HepG2 (cell line): ENCODE measurements around the gene ZNF804A. TPM values are rescaled to one million over a fixed set of nuclear protein-coding genes. Genes with fewer than 3 reads are reported as not detected.

Experiments used
- ATAC-seq: fragments of 200-7000 bp; cut with Tn5 transposase; 3 replicates; pipeline ENCODE4 v1.9.1; 2020; ENCODE audit warnings: mild to moderate bottlenecking, moderate library complexity
- BruUV-seq: library from RNA; stranded (reverse); fragments of 400-500 nt; replicated peaks from 2 replicates; lab custom pipeline; 2021; lab: Mats Ljungman, UMichigan
- CTCF ChIA-PET: fragments of 300-600 bp; formaldehyde crosslinking; extraction: SDS; loops from one replicate; lab custom pipeline; 2021; ENCODE audit warnings: low total read pairs, inconsistent platforms, low intra/inter-chr PET ratio; lab: Yijun Ruan, JAX
- POLR2A ChIA-PET: fragments of 350-600 bp; sonication (Branson Sonifier 250); formaldehyde crosslinking; loops from one replicate; lab custom pipeline; 2020; ENCODE audit warnings: antibody characterized with exemption, inconsistent platforms; lab: Yijun Ruan, JAX
- DNase-seq: peaks from one replicate; pipeline ENCODE4 v3.0.0-alpha.2; 2015; ENCODE audit warnings: low spot score
- FAIRE-seq: peaks from 3 replicates; lab custom pipeline; 2011; peaks lifted over from hg19 to GRCh38; lab: Jason Lieb, UNC
- H2AFZ ChIP-seq: one replicate; pipeline ENCODE4 v1.6.1; 2011; ENCODE audit warnings: low read length, inconsistent platforms
- H3K27ac ChIP-seq: fragments of 300-600 bp; 3 replicates; pipeline ENCODE4 v1.8.0; 2011; ENCODE audit warnings: mixed run types, mild to moderate bottlenecking, mixed read lengths, low read length, inconsistent platforms; ENCODE audit not compliant: insufficient read depth; ENCODE audit errors: extremely low read length
- H3K27me3 ChIP-seq, 2 experiments: fragments of 200-600 bp in 1 of 2; 2 replicates in 1 of 2; 3 replicates in 1 of 2; pipeline versions ENCODE4 v1.6.0 to v1.8.0; 2011; ENCODE audit warnings: low read length in 2 of 2, mild to moderate bottlenecking in 2 of 2, moderate library complexity in 2 of 2, inconsistent platforms in 1 of 2; ENCODE audit not compliant: insufficient read depth in 2 of 2, control insufficient read depth in 1 of 2
- H3K36me3 ChIP-seq, 2 experiments: fragments of 200-600 bp in 1 of 2; replicated peaks in 1 of 2; 2 replicates in 1 of 2; 3 replicates in 1 of 2; pipeline versions ENCODE4 v1.5.1 to v1.8.0; 2011; ENCODE audit warnings: low read length in 2 of 2, inconsistent platforms in 1 of 2; ENCODE audit not compliant: insufficient read depth in 2 of 2, control insufficient read depth in 1 of 2
- H3K4me1 ChIP-seq: 2 replicates; pipeline ENCODE4 v1.5.1; 2012; ENCODE audit warnings: low read length, inconsistent platforms; ENCODE audit not compliant: insufficient read depth
- H3K4me2 ChIP-seq: 2 replicates; pipeline ENCODE4 v1.6.0; 2011; ENCODE audit warnings: low read depth, low read length, inconsistent platforms
- H3K4me3 ChIP-seq, 3 experiments: fragments of 200-600 bp in 1 of 3; sonication (generic), shearing (Covaris generic) in 1 of 3; replicated peaks in 1 of 3; 2 replicates each; pipeline ENCODE4 v1.5.1; 2011 to 2016; ENCODE audit warnings: low read length in 3 of 3, inconsistent platforms in 2 of 3, low read depth in 2 of 3, mild to moderate bottlenecking in 2 of 3, control low read depth in 1 of 3, mixed read lengths in 1 of 3; ENCODE audit not compliant: insufficient read depth in 1 of 3
- H3K79me2 ChIP-seq: one replicate; pipeline ENCODE4 v1.6.1; 2011; ENCODE audit warnings: low read length, inconsistent platforms; ENCODE audit not compliant: insufficient read depth
- H3K9ac ChIP-seq: 2 replicates; pipeline ENCODE4 v1.6.0; 2011; ENCODE audit warnings: mild to moderate bottlenecking, low read depth, low read length, inconsistent platforms; ENCODE audit not compliant: insufficient read depth
- H3K9me3 ChIP-seq: 2 replicates; pipeline ENCODE4 v1.5.1; 2012; ENCODE audit warnings: mild to moderate bottlenecking, low read length
- H4K20me1 ChIP-seq: 2 replicates; pipeline ENCODE4 v1.6.0; 2011; ENCODE audit warnings: inconsistent platforms, mild to moderate bottlenecking, low read length, moderate library complexity; ENCODE audit not compliant: insufficient read depth
- CEBPB ChIP-seq: IDR thresholded peaks from 2 replicates; pipeline ENCODE4 v1.6.1; 2011; ENCODE audit warnings: low read depth, low read length, improper control_type of control experiment, borderline replicate concordance
- HNRNPLL ChIP-seq: fragments of 200-400 bp; formaldehyde crosslinking; IDR thresholded peaks from 2 replicates; pipeline ENCODE4 v1.6.1; 2017; ENCODE audit warnings: mild to moderate bottlenecking, low read depth, low read length; ENCODE audit not compliant: poor library complexity, severe bottlenecking
- HOXA3 ChIP-seq: sonication (generic); formaldehyde crosslinking; IDR thresholded peaks from 2 replicates; pipeline ENCODE4 v1.5.0; 2020; ENCODE audit warnings: missing genetic modification reagents
- HOXA7 ChIP-seq: sonication (generic); formaldehyde crosslinking; IDR thresholded peaks from 2 replicates; pipeline ENCODE4 v1.8.1; 2022; ENCODE audit warnings: mild to moderate bottlenecking, missing genetic modification reagents, moderate library complexity
- MED13 ChIP-seq: sonication (generic); formaldehyde crosslinking; IDR thresholded peaks from 2 replicates; pipeline ENCODE4 v1.5.0; 2020; ENCODE audit warnings: missing genetic modification reagents
- NCOR1 ChIP-seq: fragments of 200-600 bp; sonication (generic); IDR thresholded peaks from 2 replicates; pipeline ENCODE4 v1.7.0; 2017; ENCODE audit warnings: antibody characterized with exemption, low read length, borderline replicate concordance
- NFIB ChIP-seq: sonication (generic); formaldehyde crosslinking; IDR thresholded peaks from 2 replicates; pipeline ENCODE4 v1.9.0; 2021; ENCODE audit warnings: missing genetic modification reagents, mild to moderate bottlenecking, borderline replicate concordance
- PITX1 ChIP-seq: sonication (generic); formaldehyde crosslinking; IDR thresholded peaks from 2 replicates; pipeline ENCODE4 v1.5.1; 2020; ENCODE audit warnings: mild to moderate bottlenecking, missing genetic modification reagents
- RXRA ChIP-seq: sonication (generic); formaldehyde crosslinking; IDR thresholded peaks from 2 replicates; pipeline ENCODE4 v1.5.1; 2020; ENCODE audit warnings: missing genetic modification reagents
- SRSF4 ChIP-seq: fragments of 200-400 bp; formaldehyde crosslinking; IDR thresholded peaks from one replicate; pipeline ENCODE4 v1.6.1; 2018; ENCODE audit warnings: mild to moderate bottlenecking, low read depth, low read length, moderate library complexity; ENCODE audit not compliant: poor library complexity, severe bottlenecking
- ZBTB8A ChIP-seq: sonication (generic); formaldehyde crosslinking; IDR thresholded peaks from 2 replicates; pipeline ENCODE4 v1.4.0; 2020; ENCODE audit warnings: mild to moderate bottlenecking, low read depth, missing genetic modification reagents, borderline replicate concordance
- ZNF772 ChIP-seq: sonication (generic); formaldehyde crosslinking; IDR thresholded peaks from 2 replicates; pipeline ENCODE4 v1.5.0; 2020; ENCODE audit warnings: mild to moderate bottlenecking, missing genetic modification reagents
- ZNF891 ChIP-seq: sonication (generic); formaldehyde crosslinking; IDR thresholded peaks from 2 replicates; pipeline ENCODE4 v1.5.0; 2020; ENCODE audit warnings: mild to moderate bottlenecking, missing genetic modification reagents
- whole genome bisulfite sequencing: methylation state at CpG from one replicate; pipeline ENCODE4 v1.1.6; 2017; ENCODE audit warnings: low lambda C conversion rate; 5-methylcytosine and 5-hydroxymethylcytosine counted together
- in situ Hi-C: cut with HindIII; loops from 2 replicates; pipeline ENCODE4 v1.10.0; 2017; ENCODE audit warnings: low pct_unique_long_range_greater_than_20kb; ENCODE audit not compliant: extremely low pct_ligation_motif_present
- intact Hi-C: fragments of 100-400 bp; cut with micrococcal nuclease; formaldehyde crosslinking; loops from one replicate; pipeline ENCODE4 v1.10.0; 2022; ENCODE audit not compliant: unreplicated experiment
- polyA plus RNA-seq, 8 experiments: library from polyadenylated mRNA; depleted of rRNA in 3 of 8; stranded (reverse) in 7 of 8; unstranded in 1 of 8; fragments of >200 nt; fragmentation: Illumina TruSeq in 4 of 8; extraction: Trizol in 4 of 8; gene quantifications; 2 replicates each; pipeline versions ENCODE4 v1.2.1 to v1.2.3, GENCODE V29; 2011 to 2016; ENCODE audit warnings: low read depth in 4 of 8, missing spikeins in 1 of 8, mixed read lengths in 1 of 8; ENCODE audit not compliant: insufficient read depth in 1 of 8
- total RNA-seq, 5 experiments: library from RNA; depleted of rRNA; stranded (reverse); fragments of >200 nt; fragmentation: Illumina TruSeq; extraction: Trizol; gene quantifications; 2 replicates each; pipeline ENCODE4 v1.2.3, GENCODE V29; 2016; ENCODE audit warnings: low read depth in 1 of 5

Gene ZNF804A
- total and polyA plus RNA-seq, 2 of the 13 experiments (the other 11 are each of a cell fraction or from before 2014, with no cell fraction given): 0.07 to 0.09 TPM

DNA sequence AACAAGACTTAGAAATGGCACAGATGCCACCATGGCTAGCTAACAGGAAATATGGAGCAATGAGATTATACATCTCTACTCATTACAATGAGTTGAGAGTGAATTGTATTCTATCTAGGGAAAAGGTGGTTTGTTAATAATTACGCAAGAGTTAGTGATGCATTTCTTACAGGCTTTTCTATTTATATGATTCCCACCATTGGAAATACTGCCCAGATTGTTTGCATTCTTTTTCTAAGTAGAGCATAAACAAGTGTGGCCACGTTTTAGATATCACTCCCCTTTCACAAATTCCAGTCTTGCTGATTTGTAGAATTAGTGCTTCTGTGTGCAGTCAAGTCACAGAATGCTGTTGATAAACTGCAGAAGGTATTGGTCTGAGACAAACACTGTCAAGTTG, 56.6 kb downstream of the ZNF804A start:
- Histone ChIP-seq H3K4me3 (no peak overlapping the region), H4K20me1 (no peaks in the 10 kb centered on the region), H3K27ac (no peak overlapping the region), H2AFZ (no peak overlapping the region), H3K9ac (no peak overlapping the region), H3K79me2 (no peaks in the 10 kb centered on the region), H3K27me3 (no peaks in the 10 kb centered on the region), H3K9me3 (no peaks in the 10 kb centered on the region), H3K4me2 (no peak overlapping the region), H3K4me1 (no peaks in the 10 kb centered on the region), H3K36me3 (no peaks in the 10 kb centered on the region)
- CTCF ChIA-PET: no interaction called here
- in situ Hi-C loops (no loop called here), intact Hi-C loops (no loop called here)
- BruUV-seq: no TSS peak
- no peak for TF ChIP-seq PITX1
- no peak for TF ChIP-seq HOXA3 (CRISPR knock-in tag)
- no peak for TF ChIP-seq HOXA7
- TF ChIP-seq HNRNPLL: no peak
- TF ChIP-seq CEBPB: peak; percentile 68
- no peak for TF ChIP-seq ZBTB8A (CRISPR knock-in tag)
- TF ChIP-seq ZNF772 (CRISPR knock-in tag): no peak
- WGBS: 25% methylated on average over 2 of the region's 2 CpGs
- FAIRE-seq (no peak), ATAC-seq (no peak), DNase-seq (no peak)
- POLR2A ChIA-PET: no interaction called here

GRCh38 chr2:184677171-184677570, 78.8 kb downstream of the ZNF804A start:
- no peaks in the 10 kb centered on the region for H3K9me3 ChIP-seq
- H3K27me3 ChIP-seq: no peaks in the 10 kb centered on the region
- H4K20me1 ChIP-seq: no peaks in the 10 kb centered on the region
- BruUV-seq: no TSS peak
- no peak overlapping the region for H3K9ac ChIP-seq
- no peak overlapping the region for H2AFZ ChIP-seq
- FAIRE-seq (no peak), DNase-seq (no peak), ATAC-seq (no peak)
- intact Hi-C loops (no loop called here), in situ Hi-C loops (no loop called here)
- POLR2A ChIA-PET: no interaction called here
- no peaks in the 10 kb centered on the region for H3K79me2 ChIP-seq
- no peak overlapping the region for H3K4me2 ChIP-seq
- CTCF ChIA-PET: no interaction called here
- 16% methylated on average over 2 of the region's 2 CpGs for WGBS
- TF ChIP-seq MED13 (no peak), NCOR1 (no peak), SRSF4 (no peak), RXRA (CRISPR knock-in tag) (no peak), NFIB (CRISPR knock-in tag) (no peak), ZNF891 (CRISPR knock-in tag) (no peak)
- no peaks in the 10 kb centered on the region for H3K36me3 ChIP-seq
- no peak overlapping the region for H3K4me3 ChIP-seq
- no peaks in the 10 kb centered on the region for H3K4me1 ChIP-seq
- no peak overlapping the region for H3K27ac ChIP-seq
